NB4 (cell line): ENCODE measurements around the gene IGSF9B.

Source experiments
- CTCF ChIP-seq: IDR thresholded peaks from one replicate; pipeline ENCODE4 v1.5.1; 2012; ENCODE audit warnings: low read depth, low read length
- MAX ChIP-seq: IDR thresholded peaks from 2 replicates; pipeline ENCODE4 v1.6.1; 2011; ENCODE audit warnings: low read depth, low read length
- MYC ChIP-seq: IDR thresholded peaks from 2 replicates; pipeline ENCODE4 v1.6.1; 2011; ENCODE audit warnings: low read depth, low read length
- POLR2A ChIP-seq: IDR thresholded peaks from 2 replicates; pipeline ENCODE4 v1.6.1; 2011; ENCODE audit warnings: mild to moderate bottlenecking; ENCODE audit not compliant: insufficient read length; ENCODE audit errors: extremely low read depth

- TF ChIP-seq CTCF: no peak
- TF ChIP-seq MAX: no peak
- no peak for TF ChIP-seq POLR2A
- TF ChIP-seq MYC: no peak
These were observed 32.1 kb downstream of the IGSF9B start for GRCh38 chr11:133924661-133925060.
